Activated CD4-positive, alpha-beta T cell treated with anti-CD3 and anti-CD28 coated beads for 4 hours (primary cell): ENCODE measurements around the gene OR4F17.
"Not testable (repeated sequence)": the region's sequence is repeated elsewhere in the genome, so short reads cannot be mapped to it uniquely, and the experiment has no call there.

Experiments
- DNase-seq, 2 donors: peaks; one replicate each; pipeline ENCODE4 v3.0.0-alpha.2; 2020

The OR4F17 gene

GRCh38 chr19:106804-107203, at the start of gene OR4F17:
TSS of gene OR4F17 (plus strand) at chr19:107104. CDS start at chr19:110679, 3,575 bp downstream.
- DNase-seq = not testable (repeated sequence)

GRCh38 chr19:70793-71192, 36.1 kb upstream of the OR4F17 start:
- peak; percentile 6 to 53 for DNase-seq

GRCh38 chr19:82864-83263, 24.0 kb upstream of the OR4F17 start:
- DNase-seq = not testable (repeated sequence)

GRCh38 chr19:83626-84025, 23.3 kb upstream of the OR4F17 start:
- DNase-seq = not testable (repeated sequence)

GRCh38 chr19:90678-91077, 16.2 kb upstream of the OR4F17 start:
- not testable (repeated sequence) for DNase-seq

GRCh38 chr19:94794-95193, 12.1 kb upstream of the OR4F17 start:
- not testable (repeated sequence) for DNase-seq

- not testable (repeated sequence) for DNase-seq
These were observed 9.3 kb upstream of the OR4F17 start for GRCh38 chr19:97647-98046.

GRCh38 chr19:120443-121140, 13.7 kb downstream of the OR4F17 start:
- DNase-seq = not testable (repeated sequence)
